Motor neuron (in vitro differentiated cells): ENCODE results near the gene OSBPL5. TPM values are rescaled to one million over a fixed set of nuclear protein-coding genes. Genes with fewer than 3 reads are reported as not detected.

Experiments used
- ATAC-seq, 8 experiments: fragments of 200-7000 bp; cut with Tn5 transposase; replicated peaks in 6 of 8; 2 replicates each; pipeline ENCODE4 v1.8.0; 2021; ENCODE audit warnings: mild to moderate bottlenecking in 8 of 8, moderate library complexity in 8 of 8
- H3K27ac ChIP-seq, 2 donors: fragments of 250-450 bp; sonication (Bioruptor Pico); 2 replicates each; pipeline ENCODE4 v1.9.0; 2021; ENCODE audit warnings: antibody characterized with exemption in 2 of 2, mild to moderate bottlenecking in 2 of 2, moderate library complexity in 1 of 2
- H3K4me1 ChIP-seq, 2 donors: fragments of 250-450 bp; sonication (Bioruptor Pico); replicated peaks in 1 of 2; 2 replicates each; pipeline ENCODE4 v1.6.1; 2021; ENCODE audit warnings: antibody characterized with exemption in 2 of 2, mild to moderate bottlenecking in 2 of 2, moderate library complexity in 1 of 2
- H3K4me3 ChIP-seq, 5 donors: fragments of 250-450 bp; sonication (Bioruptor Pico); 2 replicates each; pipeline ENCODE4 v1.9.0; 2021; ENCODE audit warnings: antibody characterized with exemption in 5 of 5, mild to moderate bottlenecking in 5 of 5, moderate library complexity in 4 of 5
- whole genome bisulfite sequencing, 10 experiments: fragments of 450-650 bp; shearing (Covaris generic); methylation state at CpG; one replicate each; pipeline ENCODE4 v1.0.0; 2022; 5-methylcytosine and 5-hydroxymethylcytosine counted together
- in situ Hi-C, 9 experiments: fragments of 400-800 bp; cut with MboI; loops; one replicate each; pipeline ENCODE4 v1.15.0; 2021; ENCODE audit warnings: low sequenced_read_pairs in 9 of 9, low pct_unique_long_range_greater_than_20kb in 2 of 9; ENCODE audit not compliant: unreplicated experiment in 9 of 9
- total RNA-seq, 8 experiments: library from RNA; unstranded; fragments of 300-600 nt; gene quantifications; 2 replicates each; pipeline versions ENCODE4 v1.2.3 to v1.2.4, GENCODE V29; 2022

Gene OSBPL5
- total RNA-seq, 8 experiments from 2014 or later: 12.1 to 29.8 (median 18.1) TPM

GRCh38 chr11:3202759-3203158 is 37.6 kb upstream of the OSBPL5 start:
- Histone ChIP-seq H3K27ac (no peak overlapping the region), H3K4me3 (no peak overlapping the region), H3K4me1 (peaks cover 0 to 5% of the 10 kb centered on the region in 2 donors)
- ATAC-seq: peak in 1 of 8 experiments; percentile 30
- in situ Hi-C loops: loop anchor here in 1 of 9 experiments (25.0 kb wide), 1 partner anchor 210 kb away; no protein-coding TSS in a partner anchor
- WGBS, 10 experiments: 0 to 60% (median 35%) methylated on average over 1 to 4 of the region's 17 CpGs; no CpG with 5 or more reads in 6 of the 10 experiments

- in situ Hi-C loops: loop anchor here in 1 of 9 experiments (25.0 kb wide), 1 partner anchor 210 kb away; no protein-coding TSS in a partner anchor
- ATAC-seq: no peak
- peaks cover 0 to 5% of the 10 kb centered on the region in 2 donors for H3K4me1 ChIP-seq
- H3K27ac ChIP-seq: no peak overlapping the region
- WGBS, 10 experiments: 0 to 86% (median 26%) methylated on average over 1 to 6 of the region's 7 CpGs; no CpG with 5 or more reads in 6 of the 10 experiments
- H3K4me3 ChIP-seq: no peak overlapping the region
Observed at GRCh38 chr11:3202305-3202704, 37.2 kb upstream of the OSBPL5 start.

GRCh38 chr11:3201677-3202181 is 36.6 kb upstream of the OSBPL5 start:
- peaks cover 0 to 5% of the 10 kb centered on the region in 2 donors for H3K4me1 ChIP-seq
- no peak overlapping the region for H3K4me3 ChIP-seq
- 47 to 100% (median 79%) methylated on average over 1 to 6 of the region's 17 CpGs; no CpG with 5 or more reads in 4 of the 10 experiments for WGBS, 10 experiments
- in situ Hi-C loops: loop anchor here in 1 of 9 experiments (25.0 kb wide), 1 partner anchor 211 kb away; no protein-coding TSS in a partner anchor
- ATAC-seq: no peak
- H3K27ac ChIP-seq: no peak overlapping the region

GRCh38 chr11:3201112-3201581 is 36.0 kb upstream of the OSBPL5 start:
- in situ Hi-C loops: loop anchor here in 1 of 9 experiments (25.0 kb wide), 1 partner anchor 211 kb away; no protein-coding TSS in a partner anchor
- H3K4me1 ChIP-seq: peaks cover 0 to 5% of the 10 kb centered on the region in 2 donors
- H3K27ac ChIP-seq: no peak overlapping the region
- no peak overlapping the region for H3K4me3 ChIP-seq
- 0 to 94% (median 83%) methylated on average over 1 to 3 of the region's 15 CpGs; no CpG with 5 or more reads in 7 of the 10 experiments for whole genome bisulfite sequencing, 10 experiments
- no peak for ATAC-seq

GRCh38 chr11:3200388-3201111 is 35.4 kb upstream of the OSBPL5 start:
- in situ Hi-C loops: loop anchor here in 1 of 9 experiments (25.0 kb wide), 1 partner anchor 212 kb away; no protein-coding TSS in a partner anchor
- H3K4me3 ChIP-seq: no peak overlapping the region
- WGBS, 10 experiments: 0 to 100% (median 50%) methylated on average over 1 to 2 of the region's 12 CpGs; no CpG with 5 or more reads in 7 of the 10 experiments
- peaks cover 0 to 6% of the 10 kb centered on the region in 2 donors for H3K4me1 ChIP-seq
- H3K27ac ChIP-seq: no peak overlapping the region
- ATAC-seq: no peak

- WGBS, 10 experiments: 80 to 93% (median 92%) methylated on average over 1 to 2 of the region's 19 CpGs; no CpG with 5 or more reads in 7 of the 10 experiments
- in situ Hi-C loops: loop anchor here in 1 of 9 experiments (25.0 kb wide), 1 partner anchor 213 kb away; no protein-coding TSS in a partner anchor
- H3K27ac ChIP-seq: no peak overlapping the region
- no peak for ATAC-seq
- H3K4me3 ChIP-seq: no peak overlapping the region
- peaks cover 0 to 8% of the 10 kb centered on the region in 2 donors for H3K4me1 ChIP-seq
Observed at GRCh38 chr11:3199537-3200295, 34.6 kb upstream of the OSBPL5 start.

- no peak for ATAC-seq
- H3K4me3 ChIP-seq: no peak overlapping the region
- no peak overlapping the region for H3K27ac ChIP-seq
- H3K4me1 ChIP-seq: peaks cover 0 to 8% of the 10 kb centered on the region in 2 donors
- 55 to 100% (median 81%) methylated on average over 1 to 12 of the region's 15 CpGs; no CpG with 5 or more reads in 6 of the 10 experiments for WGBS, 10 experiments
- in situ Hi-C loops: no loop called here
Observed at GRCh38 chr11:3198815-3199214, 33.7 kb upstream of the OSBPL5 start.

DNA sequence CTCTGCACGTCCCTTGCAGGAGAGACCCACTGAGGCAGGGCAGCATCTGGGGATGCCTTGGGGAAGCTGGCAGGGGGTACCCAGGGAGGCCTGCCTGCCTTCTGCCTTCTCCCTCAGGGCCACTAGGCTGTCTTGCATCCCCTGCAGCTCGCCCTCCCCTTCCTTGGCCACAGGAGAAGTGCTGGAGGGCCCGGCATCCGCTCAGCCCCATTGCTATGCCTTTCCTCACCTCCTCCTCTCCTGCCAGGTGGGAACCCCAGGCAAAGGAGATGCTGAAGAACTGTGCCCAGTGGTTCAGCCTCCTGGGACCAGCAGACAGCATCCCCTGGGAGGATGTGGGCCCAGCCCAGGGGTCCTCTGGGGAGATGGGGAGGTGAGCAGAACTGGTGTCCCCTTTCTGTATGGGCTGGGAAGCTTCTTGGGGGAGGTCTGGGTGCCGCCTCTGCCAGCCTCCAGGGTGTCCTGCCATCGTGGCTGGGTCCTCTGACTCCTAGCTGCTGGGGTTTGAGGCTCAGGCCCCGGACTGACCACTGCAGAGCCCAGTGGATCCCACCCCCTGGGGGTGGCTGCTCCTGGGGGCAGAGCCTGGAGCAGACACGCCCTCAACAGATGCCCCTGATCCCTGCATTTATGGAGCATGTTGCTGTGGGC is 32.9 kb upstream of the OSBPL5 start:
- in situ Hi-C loops: no loop called here
- no peak for ATAC-seq
- Histone ChIP-seq H3K4me1 (peaks cover 7 to 8% of the 10 kb centered on the region in 2 donors), H3K4me3 (no peak overlapping the region), H3K27ac (no peak overlapping the region)
- WGBS, 10 experiments: 80 to 100% (median 93%) methylated on average over 1 to 3 of the region's 8 CpGs; no CpG with 5 or more reads in 7 of the 10 experiments

- WGBS, 10 experiments: 60 to 80% (median 60%) methylated on average over 1 of the region's 11 CpGs; no CpG with 5 or more reads in 7 of the 10 experiments
- Histone ChIP-seq H3K27ac (no peak overlapping the region), H3K4me3 (no peak overlapping the region), H3K4me1 (peaks cover 7 to 8% of the 10 kb centered on the region in 2 donors)
- in situ Hi-C loops: no loop called here
- no peak for ATAC-seq
Observed at GRCh38 chr11:3197044-3197695, 32.1 kb upstream of the OSBPL5 start.

DNA sequence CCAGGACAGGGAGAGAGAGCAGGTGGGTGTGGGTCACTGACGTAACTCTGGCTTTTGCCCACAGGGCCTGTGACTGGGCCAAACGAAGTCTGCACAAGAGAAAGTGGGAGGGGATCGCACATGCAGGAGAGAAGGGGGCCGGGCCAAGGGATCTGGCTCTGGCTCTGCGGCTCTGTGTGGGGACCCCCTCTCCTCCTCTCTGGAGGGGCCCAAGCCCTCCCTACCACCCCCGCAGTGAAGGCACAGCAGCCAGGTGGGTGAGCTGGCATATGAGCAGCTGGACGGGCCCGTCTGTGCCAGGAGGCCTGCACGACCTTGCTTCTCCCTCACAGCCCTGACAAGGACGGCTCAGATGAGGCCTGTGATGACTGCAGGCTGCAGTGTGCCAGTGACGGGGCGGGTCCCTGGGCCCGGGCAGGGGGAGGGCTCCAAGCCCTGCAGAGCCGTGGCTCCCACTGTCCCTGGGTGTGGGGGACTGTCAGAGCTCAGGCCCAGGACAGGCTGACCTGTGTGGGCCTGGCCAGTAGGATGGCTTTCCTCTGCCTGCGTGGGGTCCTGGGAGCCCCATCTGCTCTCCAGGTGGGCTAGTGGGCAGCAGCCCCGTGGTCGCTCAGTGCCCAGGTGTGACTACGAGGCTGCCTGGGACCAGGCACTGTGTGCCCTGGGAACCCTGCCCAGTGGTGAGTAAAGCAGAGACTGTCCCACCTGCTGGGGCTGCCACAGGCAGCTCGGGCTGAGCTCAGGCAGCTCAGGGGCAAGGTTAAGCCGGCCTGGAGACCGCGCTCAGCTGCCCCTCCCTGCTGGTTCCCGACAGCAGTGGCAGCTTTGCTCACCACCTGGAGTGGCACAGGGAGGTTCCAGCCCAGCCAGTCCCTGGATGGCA is 31.3 kb upstream of the OSBPL5 start:
- H3K27ac ChIP-seq: no peak overlapping the region
- in situ Hi-C loops: no loop called here
- H3K4me3 ChIP-seq: no peak overlapping the region
- peaks cover 7 to 8% of the 10 kb centered on the region in 2 donors for H3K4me1 ChIP-seq
- WGBS, 10 experiments: 70 to 90% (median 81%) methylated on average over 2 to 5 of the region's 23 CpGs; no CpG with 5 or more reads in 7 of the 10 experiments
- ATAC-seq: peak; percentile 44 to 79 (median 70)
